Osteocyte (in vitro differentiated cells): Measurements from ENCODE around the gene L2HGDH. TPM values are rescaled to one million over a fixed set of nuclear protein-coding genes. Genes with fewer than 3 reads are reported as not detected.

Source experiments
- DNase-seq: peaks from one replicate; pipeline ENCODE4 v3.0.0; 2021; ENCODE audit warnings: mixed read lengths; ENCODE audit not compliant: unreplicated experiment; ENCODE audit errors: extremely low spot score
- H3K27ac Mint-ChIP-seq: one replicate; pipeline ENCODE4 v1.8.0; 2021; ENCODE audit warnings: mild to moderate bottlenecking, mixed read lengths; ENCODE audit not compliant: unreplicated experiment
- H3K27me3 Mint-ChIP-seq: one replicate; pipeline ENCODE4 v1.8.0; 2021; ENCODE audit warnings: mixed read lengths; ENCODE audit not compliant: unreplicated experiment
- H3K36me3 Mint-ChIP-seq: one replicate; pipeline ENCODE4 v1.8.0; 2021; ENCODE audit warnings: mixed read lengths; ENCODE audit not compliant: unreplicated experiment
- H3K4me1 Mint-ChIP-seq: one replicate; pipeline ENCODE4 v1.8.0; 2021; ENCODE audit warnings: mixed read lengths; ENCODE audit not compliant: unreplicated experiment
- H3K4me3 Mint-ChIP-seq: one replicate; pipeline ENCODE4 v1.8.0; 2021; ENCODE audit warnings: mild to moderate bottlenecking, moderate library complexity, mixed read lengths; ENCODE audit not compliant: unreplicated experiment
- H3K9me3 Mint-ChIP-seq: one replicate; pipeline ENCODE4 v1.8.0; 2021; ENCODE audit warnings: mixed read lengths; ENCODE audit not compliant: unreplicated experiment
- CTCF ChIP-seq: fragments of 200-600 bp; sonication (generic); IDR thresholded peaks from 2 replicates; pipeline ENCODE4 v1.5.0; 2021; ENCODE audit warnings: antibody characterized with exemption, mild to moderate bottlenecking, moderate library complexity
- total RNA-seq: library from RNA; stranded (reverse); gene quantifications from 2 replicates; pipeline ENCODE4 v1.2.1, GENCODE V29; 2021

L2HGDH gene
- total RNA-seq, 1 donor from 2014 or later: 4.2 TPM

- TF ChIP-seq CTCF: no peak
- DNase-seq: no peak
- peak overlapping the region; percentile 45 for H3K4me3 Mint-ChIP-seq
- no peaks in the 10 kb centered on the region for H3K9me3 Mint-ChIP-seq
- no peaks in the 10 kb centered on the region for H3K27me3 Mint-ChIP-seq
- peaks cover 10% of the 10 kb centered on the region for H3K36me3 Mint-ChIP-seq
- peaks cover 55% of the 10 kb centered on the region for H3K4me1 Mint-ChIP-seq
- peak overlapping the region; percentile 73 for H3K27ac Mint-ChIP-seq
These were observed 86.1 kb downstream of the L2HGDH start for GRCh38 chr14:50225974-50226297.

- Mint-ChIP-seq H3K27ac (peak overlapping the region; percentile 73), H3K9me3 (no peaks in the 10 kb centered on the region), H3K27me3 (no peaks in the 10 kb centered on the region), H3K4me1 (peaks cover 58% of the 10 kb centered on the region), H3K4me3 (peak overlapping the region; percentile 45), H3K36me3 (peaks cover 10% of the 10 kb centered on the region)
- no peak for DNase-seq
- TF ChIP-seq CTCF: no peak
These were observed 86.7 kb downstream of the L2HGDH start for GRCh38 chr14:50225067-50225973.

GRCh38 chr14:50222055-50222613, 89.9 kb downstream of the L2HGDH start:
- H3K36me3 Mint-ChIP-seq: peaks cover 10% of the 10 kb centered on the region
- no peak for TF ChIP-seq CTCF
- H3K27me3 Mint-ChIP-seq: no peaks in the 10 kb centered on the region
- no peak overlapping the region for H3K27ac Mint-ChIP-seq
- H3K4me1 Mint-ChIP-seq: peaks cover 46% of the 10 kb centered on the region
- no peak overlapping the region for H3K4me3 Mint-ChIP-seq
- DNase-seq: no peak
- no peaks in the 10 kb centered on the region for H3K9me3 Mint-ChIP-seq

GRCh38 chr14:50218501-50218900, 93.5 kb downstream of the L2HGDH start:
- Mint-ChIP-seq H3K9me3 (no peaks in the 10 kb centered on the region), H3K4me3 (no peak overlapping the region), H3K4me1 (peaks cover 30% of the 10 kb centered on the region), H3K27ac (no peak overlapping the region), H3K27me3 (no peaks in the 10 kb centered on the region), H3K36me3 (peaks cover 10% of the 10 kb centered on the region)
- no peak for TF ChIP-seq CTCF
- DNase-seq: no peak

GRCh38 chr14:50215416-50215815, 96.6 kb downstream of the L2HGDH start:
- H3K36me3 Mint-ChIP-seq: peaks cover 4% of the 10 kb centered on the region
- H3K27ac Mint-ChIP-seq: no peak overlapping the region

More at GRCh38 chr14:50215416-50215815, 96.6 kb downstream of the L2HGDH start:
- Mint-ChIP-seq H3K4me1 (peaks cover 26% of the 10 kb centered on the region), H3K27me3 (no peaks in the 10 kb centered on the region), H3K4me3 (no peak overlapping the region), H3K9me3 (no peaks in the 10 kb centered on the region)
- TF ChIP-seq CTCF: no peak
- no peak for DNase-seq
